GM18858 (cell line): Measurements from ENCODE around the gene NKTR.

Experiments used
- ATAC-seq: cut with Tn5 transposase; IDR thresholded peaks from one replicate; pipeline ENCODE4 v1.9.1; 2021; ENCODE audit not compliant: unreplicated experiment

The NKTR gene

DNA sequence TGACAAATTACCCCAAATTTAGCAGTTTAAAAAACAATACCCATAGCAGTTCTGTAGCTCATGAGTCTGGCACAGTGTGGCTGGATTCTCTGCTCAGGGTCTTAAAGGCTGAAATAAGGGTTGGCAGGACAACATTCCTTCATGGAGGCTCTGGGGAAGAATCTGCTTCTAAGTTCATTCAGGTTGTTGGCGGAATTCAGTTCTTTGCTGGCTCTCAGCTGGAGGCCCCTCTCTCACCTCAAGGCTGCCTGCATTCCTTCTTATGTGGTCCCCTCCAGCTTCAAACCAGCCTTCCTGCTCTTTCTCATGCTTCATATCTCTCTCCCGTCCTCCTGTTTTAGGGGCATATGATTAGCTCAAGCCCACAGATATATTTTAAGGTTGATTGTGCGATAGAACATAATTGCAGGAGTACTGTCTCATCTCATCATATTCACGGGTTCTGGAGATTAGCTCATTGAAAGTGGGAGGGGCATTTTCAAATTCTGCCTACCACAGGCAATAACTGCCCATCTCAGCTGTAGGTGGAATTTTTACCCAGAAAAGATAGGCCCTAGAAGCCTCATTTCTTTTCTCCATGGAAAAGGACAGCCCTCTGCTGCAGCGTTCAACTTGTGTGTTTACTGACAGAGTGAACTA lies 47.5 kb downstream of the NKTR start:
- no peak for ATAC-seq

DNA sequence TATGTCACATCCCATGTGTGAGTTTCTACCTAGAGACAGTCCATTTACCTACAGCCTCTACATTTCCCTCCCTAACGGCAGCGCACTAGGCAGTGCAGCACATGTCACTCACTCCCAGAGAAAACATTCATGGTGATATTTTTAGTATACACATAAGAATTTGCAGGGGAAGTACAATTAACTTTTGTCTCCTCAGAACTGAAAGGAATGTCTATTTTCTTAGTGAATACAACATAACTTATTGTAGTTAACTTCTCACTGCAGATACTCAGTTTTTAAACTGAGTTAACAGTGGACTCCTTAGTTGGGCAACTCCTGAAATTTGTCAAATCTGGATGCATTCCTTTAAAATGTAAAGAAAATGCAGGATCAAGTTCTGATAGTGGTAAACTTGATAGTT lies 48.5 kb downstream of the NKTR start:
- ATAC-seq: no peak

DNA sequence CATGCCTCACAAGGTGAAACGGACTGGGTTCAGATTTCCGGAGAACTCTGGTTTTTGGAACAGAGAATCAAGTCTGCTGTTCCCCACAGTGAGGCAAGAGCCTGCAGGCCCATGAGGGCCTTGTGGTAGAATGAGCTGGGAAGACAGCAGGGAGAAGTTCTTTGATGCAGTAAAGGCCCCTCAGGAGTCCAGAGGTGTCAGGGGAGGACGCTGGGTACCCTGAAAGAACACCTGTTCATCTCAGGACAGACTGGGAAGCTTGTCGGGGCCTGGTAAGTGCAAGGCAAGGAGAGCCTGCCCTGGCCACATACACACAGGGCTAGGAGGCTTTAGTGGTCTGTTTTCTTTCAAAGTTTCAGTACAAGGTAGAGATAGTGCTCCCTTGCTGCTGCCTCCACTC lies 49.3 kb downstream of the NKTR start:
- ATAC-seq: no peak

DNA sequence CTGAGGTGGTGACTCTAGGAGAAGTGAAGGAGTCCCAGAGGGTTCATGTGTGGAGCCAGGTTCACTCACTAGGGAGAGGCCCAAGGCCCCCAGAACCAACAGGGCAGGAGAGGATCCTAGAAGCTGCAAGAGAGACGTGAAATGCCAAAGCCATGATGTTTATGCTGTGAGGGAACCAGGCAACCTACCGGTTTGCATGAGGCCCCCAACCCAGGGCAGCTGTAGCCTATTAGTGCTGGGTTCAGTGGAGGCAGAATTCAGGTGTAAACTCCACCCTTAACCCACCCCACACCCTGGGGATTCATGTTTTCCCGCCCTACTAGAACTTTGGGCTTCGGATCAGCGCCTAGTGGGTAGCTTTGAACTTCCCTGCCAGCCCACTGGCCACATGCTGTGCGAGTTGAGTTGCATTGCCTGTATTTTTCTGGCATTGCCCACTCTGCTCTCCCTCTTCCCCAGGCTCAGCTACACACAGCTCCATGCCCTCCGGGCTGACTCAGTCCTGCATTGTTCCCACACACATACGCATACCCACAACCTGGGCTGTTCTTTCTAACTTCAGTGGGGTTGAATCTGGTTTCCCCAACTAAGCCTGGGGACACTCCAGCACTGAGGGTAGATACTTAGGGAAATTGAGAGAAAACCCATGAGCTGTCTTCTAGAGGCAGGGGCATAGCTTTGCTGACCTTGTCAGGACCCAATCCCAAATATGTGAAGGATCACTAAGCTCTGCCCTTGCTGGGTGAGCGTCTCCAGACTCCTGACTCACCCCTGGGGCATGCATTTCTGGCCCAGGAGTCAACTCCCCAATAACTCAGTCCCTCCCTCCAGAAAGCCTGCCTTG lies 51.0 kb downstream of the NKTR start:
- no peak for ATAC-seq

DNA sequence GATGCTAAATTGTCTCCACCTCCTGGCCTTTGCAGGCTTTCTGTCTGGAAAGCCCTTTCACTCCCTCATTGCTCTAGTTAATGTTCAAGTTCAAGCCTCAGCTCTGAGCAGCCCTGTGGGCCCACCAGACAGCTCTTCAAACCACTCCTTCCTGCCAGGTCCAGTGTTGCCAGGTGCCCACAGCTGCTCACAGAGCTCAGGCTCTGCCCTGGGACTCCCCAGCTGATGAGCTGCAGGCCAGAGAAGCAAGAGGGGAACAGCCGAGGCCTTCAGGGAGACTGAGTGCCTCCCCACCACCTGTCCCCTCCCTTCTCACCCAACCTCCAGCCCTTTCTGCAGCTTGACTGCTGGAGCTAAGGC lies 51.7 kb downstream of the NKTR start:
- ATAC-seq: no peak

DNA sequence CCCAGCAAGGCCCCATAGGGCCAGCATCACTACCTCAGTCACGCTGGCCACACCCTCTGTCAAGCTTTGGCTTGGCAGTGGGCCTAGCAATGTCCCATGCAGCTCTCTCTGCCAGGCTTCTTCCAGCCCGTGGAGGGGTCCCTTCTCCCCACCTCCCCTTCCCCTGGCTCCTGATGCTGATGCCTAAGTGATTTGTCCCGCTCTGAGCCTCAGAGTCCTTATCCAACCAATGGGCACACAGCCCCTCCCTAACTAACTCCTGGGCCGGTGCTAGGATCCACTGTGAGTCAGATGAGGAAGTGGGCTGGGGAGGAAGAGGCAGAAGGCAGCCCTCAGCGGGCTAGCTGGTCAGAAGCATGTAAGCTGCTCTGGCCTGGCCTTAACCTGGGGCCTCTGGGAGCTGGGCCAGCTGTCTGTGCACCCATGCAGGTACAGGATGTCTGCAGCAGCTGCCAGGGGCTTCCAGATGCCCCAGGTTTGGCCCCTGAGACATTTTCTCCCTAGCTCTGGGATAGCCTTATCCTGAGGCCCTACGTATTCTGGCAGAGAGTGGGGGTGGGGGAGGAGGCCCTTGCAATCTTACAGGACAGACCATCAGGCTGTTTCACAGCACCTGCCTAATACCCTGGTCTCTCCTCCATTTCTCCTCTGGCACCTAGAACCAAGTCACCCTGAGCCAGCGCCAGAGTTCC lies 52.3 kb downstream of the NKTR start:
- no peak for ATAC-seq

DNA sequence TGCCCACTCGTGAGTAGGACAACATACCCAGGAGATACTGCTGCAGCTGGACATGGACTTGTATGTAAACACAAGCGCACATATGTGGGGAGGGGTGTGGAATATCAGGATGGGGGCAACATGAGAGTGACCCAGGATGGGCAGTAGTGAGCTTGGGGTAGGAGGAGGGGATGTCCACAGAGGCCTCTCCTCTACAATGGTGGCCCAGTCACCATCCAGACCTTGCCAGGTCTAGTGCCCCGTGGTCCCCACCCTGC lies 52.7 kb downstream of the NKTR start:
- no peak for ATAC-seq

DNA sequence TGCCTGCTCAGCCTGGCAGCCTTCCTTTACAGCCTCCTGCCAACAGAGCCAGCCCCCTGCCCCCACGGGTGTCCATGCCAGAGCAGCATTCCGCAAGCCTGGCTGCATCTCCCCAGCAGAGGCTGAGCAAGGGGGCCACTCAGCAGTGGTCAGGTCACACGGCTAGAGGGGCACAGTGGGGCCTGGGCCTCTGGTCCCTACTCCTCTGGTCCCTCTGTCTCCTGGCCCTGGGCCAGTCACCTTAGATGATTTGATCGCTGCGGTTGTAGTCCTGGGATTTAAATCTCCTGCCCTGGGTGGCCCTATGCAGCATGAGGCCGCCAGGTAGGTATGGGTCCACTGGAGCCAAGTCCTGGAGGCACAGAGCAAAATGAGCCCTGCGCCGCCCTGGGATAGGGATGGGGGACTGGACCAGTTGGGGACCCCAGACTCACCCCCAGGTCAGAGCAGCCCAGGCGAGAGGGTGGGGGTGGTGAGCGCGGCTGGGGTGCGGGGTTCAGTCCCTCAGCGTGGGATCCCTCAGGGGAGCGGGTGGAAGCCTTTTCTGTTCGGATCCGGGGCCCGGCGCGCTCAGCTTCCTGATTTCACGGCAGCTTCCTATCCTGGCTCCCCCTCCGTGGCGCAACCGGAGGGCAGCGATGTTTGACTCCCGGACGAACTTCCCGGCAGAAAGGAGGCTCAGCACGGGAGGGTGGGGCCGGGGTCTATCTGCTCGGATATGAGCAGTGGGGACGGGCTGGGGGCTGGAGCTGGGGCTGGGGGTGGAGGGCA lies 53.3 kb downstream of the NKTR start, which contains the start of gene ZBTB47:
Gene ZBTB47 (plus strand): TSS at position 138 of the 771 bp plus-strand sequence. CDS start 4,659 bp downstream, outside the sequence.
- no peak for ATAC-seq

DNA sequence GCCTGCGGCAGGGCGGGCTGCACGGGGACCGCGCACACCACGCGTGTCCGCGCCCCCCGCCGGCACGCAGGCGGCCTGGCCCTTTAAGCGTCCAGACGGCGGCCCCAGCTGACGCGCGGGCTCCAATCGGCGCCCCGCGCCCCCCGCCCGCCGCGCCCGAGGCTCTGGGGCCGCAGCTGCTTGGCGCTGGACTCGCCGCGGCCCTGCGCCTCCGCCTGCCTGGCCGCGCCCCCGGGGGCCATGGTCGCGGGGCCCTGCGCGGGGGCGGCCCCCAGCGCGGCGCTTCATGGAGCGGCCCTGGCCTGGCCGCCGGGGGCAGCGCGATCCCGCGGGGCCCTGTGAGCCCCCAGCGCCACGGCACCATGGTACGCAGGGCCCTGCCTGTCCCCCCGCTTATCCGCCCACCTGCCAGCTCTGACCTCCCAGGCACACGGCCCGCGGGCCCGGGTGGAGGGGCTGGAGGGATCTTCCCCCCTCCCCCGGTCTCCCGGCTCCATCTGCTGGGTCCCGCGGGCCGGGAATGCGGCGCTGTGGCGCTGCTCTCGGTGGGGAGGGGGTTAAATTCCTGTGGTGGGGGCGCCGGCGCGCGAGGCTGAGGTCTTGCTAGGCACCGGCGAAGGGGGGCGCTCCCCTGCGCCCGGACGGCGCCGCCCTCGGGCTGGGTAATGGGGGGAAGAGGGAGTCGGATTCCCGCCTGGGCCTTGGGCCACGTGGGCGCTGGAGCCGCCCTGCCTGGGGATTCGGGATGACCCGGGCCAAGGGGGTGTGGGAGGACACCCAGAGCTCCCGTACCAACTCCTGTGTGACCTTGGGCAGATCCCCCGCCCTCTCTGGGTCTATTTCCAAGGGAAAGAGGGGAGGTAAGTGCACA lies 54.1 kb downstream of the NKTR start:
- no peak for ATAC-seq

DNA sequence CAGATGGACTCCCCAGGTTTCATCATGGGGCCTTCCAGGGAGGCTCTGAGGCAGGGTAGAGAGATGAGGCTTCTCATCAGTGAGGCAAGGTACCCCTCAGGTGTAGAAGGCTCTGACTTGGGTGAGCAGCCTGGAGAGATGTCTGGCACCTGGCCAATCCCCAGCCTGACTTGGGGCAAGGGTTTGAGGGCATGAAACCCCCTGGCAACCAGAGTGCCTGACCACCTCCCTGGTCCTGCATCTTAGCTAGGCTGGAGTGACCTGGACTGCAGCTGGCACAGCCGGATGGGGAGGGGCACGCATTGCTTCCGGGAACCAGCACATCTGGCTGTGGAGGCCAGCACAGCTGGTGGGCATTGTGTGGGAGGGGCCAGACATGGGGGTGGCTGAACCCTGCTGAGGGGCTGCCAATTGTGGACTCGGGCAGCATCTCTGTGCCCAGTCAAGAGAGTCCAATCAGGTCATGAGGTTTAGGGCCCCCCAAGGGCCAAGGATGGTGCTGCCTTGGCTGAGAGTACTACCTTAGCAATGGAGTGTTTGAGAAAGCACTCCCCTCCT lies 54.9 kb downstream of the NKTR start:
- no peak for ATAC-seq

DNA sequence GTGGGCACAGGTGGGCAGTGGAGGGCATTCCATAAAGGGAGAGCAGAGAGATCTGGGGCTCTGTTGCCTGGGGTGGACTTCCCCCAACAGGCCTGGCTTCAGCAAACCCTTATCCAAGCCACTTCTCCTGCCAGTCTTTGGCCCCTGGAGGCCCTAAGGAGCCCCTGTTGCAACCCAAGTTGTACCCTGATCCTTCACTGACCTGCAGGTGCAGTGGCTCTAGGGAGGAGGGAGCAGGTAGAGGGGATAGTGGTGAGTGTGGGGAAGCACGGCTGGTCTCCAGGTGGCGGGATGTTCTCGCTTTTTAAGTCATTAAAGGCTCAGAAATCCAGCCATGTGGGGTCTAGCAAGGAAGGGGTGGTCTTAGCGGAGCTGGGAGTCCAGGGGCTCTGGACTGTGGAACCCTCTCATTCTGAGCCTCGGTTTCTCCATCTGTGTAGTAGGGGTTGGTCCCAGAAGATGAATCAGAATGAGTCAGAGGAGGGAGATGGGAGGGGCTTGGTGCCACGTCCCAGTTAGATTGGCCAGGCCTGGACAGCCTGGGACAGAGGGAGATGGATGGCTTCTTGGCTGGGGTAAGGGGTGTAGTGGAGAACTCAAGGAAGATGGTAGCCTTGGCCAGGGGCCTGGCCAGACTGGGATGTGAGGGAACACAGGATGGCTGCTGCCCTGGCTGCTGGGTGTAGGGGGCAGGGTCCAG lies 55.6 kb downstream of the NKTR start:
- ATAC-seq: no peak

DNA sequence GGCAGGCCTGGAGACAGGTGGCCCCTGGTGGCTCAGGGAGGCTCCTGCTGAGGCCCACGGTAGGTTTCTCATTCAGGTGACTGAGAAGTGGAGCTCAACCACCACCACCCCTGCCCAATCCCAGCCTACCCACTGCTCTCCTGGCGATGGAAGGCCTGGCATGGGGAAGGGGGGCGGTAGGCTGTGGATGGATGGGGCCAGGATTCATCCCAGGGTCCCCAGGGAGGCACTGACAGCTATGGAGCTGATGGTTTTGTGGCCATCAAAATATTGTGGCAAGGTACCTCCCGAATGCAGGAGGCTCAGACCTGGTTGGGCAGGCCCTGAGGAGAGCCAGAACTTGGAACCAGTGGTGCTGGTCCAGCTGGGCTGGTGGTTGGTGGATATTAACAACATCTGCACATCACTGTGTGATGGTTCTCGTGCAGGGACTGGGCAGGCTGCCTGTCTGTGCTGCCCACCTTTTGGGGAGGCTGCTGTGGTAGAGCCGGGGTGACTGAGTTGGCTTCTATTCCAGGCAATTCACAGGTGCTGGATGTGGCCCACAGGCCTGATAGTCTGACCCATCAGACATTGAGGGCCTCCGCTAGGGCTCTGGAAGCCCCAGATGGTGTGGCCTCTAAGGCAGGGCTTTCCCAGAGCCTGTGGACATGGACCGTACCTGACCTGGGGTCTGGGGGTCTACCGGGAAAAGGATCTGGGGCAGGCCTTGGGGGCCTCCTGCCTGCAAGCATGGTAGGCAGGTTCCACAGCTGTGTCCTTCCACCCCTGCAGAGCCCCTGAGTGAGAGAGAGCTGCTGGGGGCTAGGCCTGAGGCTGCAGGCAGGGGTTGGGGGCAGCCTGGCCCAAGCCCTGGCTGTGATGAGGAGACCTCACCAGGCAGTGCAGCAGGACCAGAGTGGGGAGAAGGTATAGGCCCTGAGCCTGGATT lies 56.5 kb downstream of the NKTR start:
- no peak for ATAC-seq

DNA sequence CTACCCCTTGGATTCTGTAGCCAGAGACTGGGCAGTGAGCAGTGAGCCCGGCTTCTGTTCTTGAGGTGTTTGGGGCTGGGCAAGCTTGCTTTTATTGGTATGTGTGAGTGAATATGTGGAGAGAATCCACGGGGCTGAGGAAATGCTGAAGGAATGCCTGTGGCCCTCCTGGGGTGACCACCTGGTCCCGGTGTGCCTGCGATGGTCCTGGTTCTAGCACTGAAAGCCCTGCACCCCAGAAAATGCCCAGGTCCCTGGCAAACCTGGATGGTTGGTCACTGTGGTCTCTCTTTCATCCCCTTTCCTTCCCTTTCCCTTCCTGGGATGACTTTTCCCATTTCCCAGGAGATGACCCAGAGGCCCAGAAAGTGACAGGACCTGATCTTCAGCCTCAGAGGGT lies 57.2 kb downstream of the NKTR start:
- no peak for ATAC-seq

DNA sequence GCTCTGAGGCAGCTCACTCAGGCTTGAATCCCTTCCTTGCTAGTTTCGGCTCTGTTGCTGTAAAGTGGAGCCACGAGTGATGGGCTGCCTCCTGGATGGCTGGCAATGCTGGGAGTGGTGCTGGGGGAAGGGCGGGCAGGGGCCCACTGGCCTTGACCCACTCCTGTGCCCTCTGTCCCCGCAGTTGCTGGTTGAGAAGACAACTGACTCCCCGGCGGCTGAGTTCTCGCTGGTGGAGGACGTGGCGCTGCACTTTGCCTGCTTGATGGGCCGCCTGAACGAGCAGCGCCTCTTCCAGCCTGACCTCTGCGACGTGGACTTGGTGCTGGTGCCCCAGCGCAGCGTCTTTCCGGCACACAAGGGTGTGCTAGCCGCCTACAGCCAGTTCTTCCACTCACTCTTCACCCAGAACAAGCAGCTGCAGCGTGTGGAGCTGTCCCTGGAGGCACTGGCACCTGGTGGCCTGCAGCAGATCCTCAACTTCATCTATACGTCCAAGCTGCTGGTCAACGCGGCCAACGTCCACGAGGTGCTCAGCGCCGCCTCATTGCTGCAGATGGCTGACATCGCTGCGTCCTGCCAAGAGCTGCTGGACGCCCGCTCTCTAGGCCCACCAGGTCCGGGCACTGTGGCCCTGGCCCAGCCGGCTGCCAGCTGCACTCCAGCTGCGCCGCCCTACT lies 57.7 kb downstream of the NKTR start:
- no peak for ATAC-seq

DNA sequence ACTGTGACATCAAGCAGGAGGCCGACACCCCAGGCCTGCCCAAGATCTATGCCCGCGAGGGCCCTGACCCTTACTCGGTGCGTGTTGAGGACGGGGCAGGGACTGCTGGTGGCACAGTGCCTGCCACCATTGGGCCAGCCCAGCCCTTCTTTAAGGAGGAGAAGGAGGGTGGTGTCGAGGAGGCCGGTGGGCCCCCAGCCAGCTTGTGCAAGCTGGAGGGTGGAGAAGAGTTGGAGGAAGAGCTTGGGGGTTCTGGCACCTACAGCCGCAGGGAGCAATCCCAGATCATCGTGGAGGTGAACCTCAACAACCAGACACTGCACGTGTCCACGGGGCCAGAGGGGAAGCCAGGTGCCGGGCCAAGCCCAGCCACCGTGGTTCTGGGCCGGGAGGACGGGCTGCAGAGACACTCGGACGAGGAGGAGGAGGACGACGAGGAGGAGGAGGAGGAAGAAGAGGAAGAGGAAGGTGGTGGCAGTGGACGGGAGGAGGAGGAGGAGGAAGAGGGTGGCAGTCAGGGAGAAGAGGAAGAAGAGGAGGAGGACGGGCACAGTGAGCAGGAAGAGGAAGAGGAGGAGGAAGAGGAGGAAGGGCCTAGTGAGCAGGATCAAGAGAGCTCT lies 58.4 kb downstream of the NKTR start:
- ATAC-seq: no peak

DNA sequence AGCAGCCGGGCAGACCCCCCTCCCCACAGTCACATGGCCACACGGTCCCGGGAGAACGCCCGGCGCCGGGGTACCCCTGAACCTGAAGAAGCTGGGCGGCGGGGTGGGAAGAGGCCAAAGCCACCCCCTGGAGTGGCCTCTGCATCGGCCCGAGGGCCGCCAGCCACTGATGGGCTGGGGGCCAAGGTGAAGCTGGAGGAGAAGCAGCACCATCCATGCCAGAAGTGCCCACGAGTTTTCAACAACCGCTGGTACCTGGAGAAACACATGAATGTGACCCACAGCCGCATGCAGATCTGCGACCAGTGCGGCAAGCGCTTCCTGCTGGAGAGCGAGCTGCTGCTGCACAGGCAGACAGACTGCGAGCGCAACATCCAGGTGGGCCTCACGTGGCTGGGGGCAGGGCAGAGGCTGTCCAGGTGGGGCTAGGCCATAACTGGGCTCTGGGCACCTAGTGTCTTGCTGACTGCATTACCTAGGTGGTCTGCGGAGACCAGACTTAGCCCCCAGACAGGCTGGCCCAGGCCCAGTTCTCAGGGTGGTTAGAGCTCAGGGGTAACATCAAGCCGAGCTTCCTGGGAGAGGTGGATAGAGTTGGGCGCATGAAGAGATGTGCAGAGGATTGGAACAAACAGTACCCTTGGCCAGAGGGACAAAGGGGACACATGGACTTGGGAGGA lies 59.1 kb downstream of the NKTR start:
- no peak for ATAC-seq

DNA sequence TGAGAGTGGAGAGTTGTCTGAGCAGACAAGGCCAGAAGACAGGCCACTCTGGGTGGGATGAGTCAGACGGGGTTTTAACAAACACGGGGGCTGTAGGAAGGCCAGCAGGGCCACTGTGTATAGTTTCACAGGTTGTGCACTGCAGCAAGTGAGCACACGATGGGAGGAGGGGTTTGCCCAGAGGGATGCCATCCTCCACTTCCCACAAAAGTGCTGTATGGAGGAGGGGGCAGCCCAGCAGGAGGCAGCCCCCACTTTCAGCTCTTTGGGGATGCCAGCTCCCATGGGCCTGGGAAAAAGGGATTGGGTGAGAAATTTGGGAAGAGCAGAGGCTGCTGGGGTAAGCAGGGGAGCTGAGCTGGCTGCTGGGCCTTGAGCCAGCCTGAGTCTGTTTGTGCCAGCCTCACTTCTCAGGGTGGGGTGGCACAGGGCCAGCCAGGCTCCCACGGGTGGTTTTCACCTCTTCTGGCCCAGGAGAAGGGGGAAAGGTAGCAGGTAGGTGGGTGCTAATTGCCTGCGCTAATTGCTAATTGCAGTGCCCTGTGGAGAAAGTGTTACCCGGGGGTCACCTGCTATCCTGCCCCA lies 59.7 kb downstream of the NKTR start:
- no peak for ATAC-seq
